HG03103 (cell line): ENCODE measurements around the gene CNDP2.

Experiments used
- ATAC-seq: cut with Tn5 transposase; IDR thresholded peaks from one replicate; pipeline ENCODE4 v1.9.1; 2021; ENCODE audit warnings: low read depth; ENCODE audit not compliant: unreplicated experiment

The CNDP2 gene

DNA sequence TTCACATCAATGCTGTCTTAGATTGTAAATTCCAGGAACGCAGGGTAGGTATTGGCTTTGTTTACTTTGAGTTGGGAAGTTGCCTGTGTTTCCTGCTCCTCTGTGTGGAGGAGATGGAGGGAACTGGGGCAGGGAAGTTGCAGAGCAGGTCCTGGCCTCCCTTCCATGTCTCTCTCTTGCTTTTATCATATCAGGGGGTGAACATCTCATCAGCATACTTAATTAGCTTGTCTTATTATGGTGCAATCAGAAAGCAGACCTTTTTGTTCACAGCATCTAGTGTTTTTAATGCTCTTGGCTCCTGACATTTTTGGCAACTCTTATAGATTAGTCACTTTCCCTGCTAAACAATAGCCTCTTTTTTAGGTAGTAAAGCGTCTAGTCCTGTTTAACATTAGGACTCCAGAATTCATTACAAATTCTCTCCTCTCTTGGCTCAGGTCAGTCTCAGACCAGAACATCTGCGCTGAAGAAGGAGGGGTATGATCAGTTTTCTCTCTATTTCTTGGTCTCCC lies 27.6 kb upstream of the CNDP2 start:
- ATAC-seq, result no peak

GRCh38 chr18:74472312-74472711 lies 23.9 kb upstream of the CNDP2 start:
- ATAC-seq, result no peak

- ATAC-seq, result no peak
Measured at GRCh38 chr18:74473976-74474640, 22.1 kb upstream of the CNDP2 start.

DNA sequence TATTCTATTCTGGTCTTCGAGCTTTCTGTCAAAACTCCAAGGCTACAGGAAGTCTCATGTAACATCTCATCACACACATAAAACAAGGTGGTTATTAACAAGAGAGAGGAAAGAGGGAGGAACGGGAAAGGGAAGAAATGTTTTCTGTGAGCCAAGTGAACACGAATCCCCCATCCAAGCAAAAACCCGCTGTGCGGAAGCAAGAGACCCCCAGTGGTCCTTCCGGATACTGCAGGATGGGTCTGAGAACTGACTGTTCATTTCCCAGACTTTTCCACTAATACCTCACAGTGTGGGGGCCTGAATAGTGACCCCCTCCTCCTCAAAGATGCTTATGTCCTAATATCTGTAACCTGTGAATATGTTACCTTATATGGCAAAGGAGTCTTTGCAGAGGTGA lies 20.0 kb upstream of the CNDP2 start:
- ATAC-seq, result no peak

DNA sequence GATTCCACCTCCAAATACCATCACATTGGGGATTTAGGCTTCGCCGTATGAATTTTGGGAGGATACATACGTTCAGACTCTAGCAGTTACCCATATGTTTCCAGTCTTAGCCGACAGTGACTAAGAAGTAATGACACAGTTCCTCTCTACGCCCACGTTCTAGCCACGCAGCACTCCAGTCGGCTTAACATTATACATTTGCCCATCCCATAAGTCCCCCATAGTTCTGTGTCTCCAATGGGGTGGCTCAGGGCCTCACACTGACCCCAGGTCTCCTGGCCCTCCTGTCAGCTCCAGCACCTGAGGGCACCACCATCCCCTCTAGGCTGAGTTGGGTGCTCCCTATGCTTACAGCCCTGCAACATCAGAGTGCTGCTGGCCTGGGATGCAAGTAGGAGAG lies 18.4 kb upstream of the CNDP2 start:
- ATAC-seq, result no peak

- no peak for ATAC-seq
Measured at GRCh38 chr18:74478316-74478715, 17.8 kb upstream of the CNDP2 start.

DNA sequence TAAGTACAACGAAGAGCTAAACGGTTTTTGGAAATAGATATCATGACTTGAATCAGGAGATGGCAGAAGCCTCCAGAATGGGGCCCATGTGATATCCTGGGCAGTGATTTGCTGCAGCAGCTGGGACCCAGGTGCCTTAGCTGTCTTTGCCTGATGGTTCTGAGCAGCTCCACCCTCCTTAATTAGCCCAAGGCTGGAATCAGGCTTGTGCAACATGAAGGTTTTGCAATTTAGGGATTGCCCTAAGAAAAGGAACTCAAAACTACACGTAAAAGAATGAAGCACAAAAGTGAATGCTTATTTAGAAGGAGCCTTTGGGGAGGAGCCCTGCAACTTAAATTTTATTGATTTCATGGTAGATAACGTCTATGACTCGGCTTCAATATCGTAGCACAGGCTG lies 17.3 kb upstream of the CNDP2 start:
- no peak for ATAC-seq

GRCh38 chr18:74479486-74480148 lies 16.5 kb upstream of the CNDP2 start:
- no peak for ATAC-seq

- no peak for ATAC-seq
Measured at GRCh38 chr18:74480149-74480651, 16.0 kb upstream of the CNDP2 start.

DNA sequence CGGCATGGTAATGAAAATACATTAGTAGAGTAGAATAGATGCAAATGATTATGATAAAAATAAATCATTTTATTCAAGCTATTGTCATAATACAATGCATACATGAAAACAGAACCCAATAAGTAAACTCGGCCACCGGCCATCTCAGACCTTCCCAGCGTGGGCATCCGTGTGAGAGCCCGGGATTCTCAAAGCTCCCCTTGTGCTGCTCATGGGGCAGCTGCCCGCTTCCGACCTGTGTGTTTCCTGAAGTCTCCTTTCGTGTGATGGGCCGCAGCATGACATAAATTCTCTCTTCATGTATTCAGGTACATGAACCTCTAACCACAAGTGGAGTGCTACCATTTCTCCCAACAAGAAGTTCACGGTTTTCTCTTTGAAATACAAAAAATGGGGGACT lies 13.5 kb upstream of the CNDP2 start:
- ATAC-seq, result no peak

DNA sequence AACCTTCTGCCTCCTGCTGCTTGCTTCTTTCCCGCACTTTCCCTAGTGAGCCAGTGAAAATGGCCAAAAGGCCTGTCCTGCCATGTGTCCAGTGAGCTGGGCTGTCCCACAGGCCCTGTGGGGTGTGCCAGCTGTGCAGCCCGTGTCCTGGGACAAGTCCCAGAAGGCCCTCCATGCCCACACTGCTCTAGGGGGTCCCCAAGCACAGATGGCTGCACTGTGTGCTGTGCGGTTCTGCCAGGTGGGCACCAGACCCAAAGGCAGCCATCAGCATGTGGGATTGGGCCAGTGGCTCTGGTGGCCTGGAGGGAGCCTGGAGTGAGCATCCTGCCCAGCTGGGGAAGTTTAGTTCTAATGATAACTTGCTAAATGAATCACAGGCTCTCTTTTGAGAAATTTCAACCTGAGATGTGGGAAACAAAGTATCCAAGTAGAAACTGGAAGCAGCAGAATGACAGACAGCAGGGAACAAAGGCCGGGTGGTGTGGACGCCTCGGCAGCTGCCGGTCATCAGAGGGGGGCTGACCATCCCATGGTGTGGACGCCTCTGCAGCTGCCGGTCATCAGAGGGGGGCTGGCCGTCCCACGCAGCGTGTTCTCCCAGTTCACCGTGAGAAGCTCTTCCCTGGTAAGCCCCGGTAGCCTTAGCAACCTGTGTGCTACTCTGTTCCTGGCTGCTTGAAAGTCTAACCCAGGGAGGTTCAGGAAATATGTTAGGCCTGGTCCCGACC lies 9.9 kb upstream of the CNDP2 start:
- ATAC-seq, result no peak

- ATAC-seq, result no peak
Measured at GRCh38 chr18:74488354-74488753, 7.8 kb upstream of the CNDP2 start.

DNA sequence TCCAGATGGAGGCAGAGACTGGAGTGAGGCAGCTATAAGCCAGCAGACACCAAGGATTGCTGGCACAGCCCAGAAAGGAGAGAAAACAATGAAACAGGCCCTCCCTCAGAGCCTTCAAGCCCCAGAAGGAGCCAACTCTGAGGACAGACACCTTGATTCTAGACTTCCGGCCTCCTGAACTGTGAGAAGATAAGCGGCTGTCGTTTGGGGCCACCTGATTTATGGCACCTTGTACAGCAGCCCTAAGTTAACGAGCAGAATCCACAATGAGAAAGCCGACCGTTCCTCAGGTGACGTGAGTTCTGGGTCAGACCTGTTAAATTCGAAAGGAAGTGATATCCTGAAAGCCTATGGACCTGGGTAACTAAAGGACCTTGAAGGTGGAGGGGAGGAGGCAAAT lies 7.3 kb upstream of the CNDP2 start:
- no peak for ATAC-seq

DNA sequence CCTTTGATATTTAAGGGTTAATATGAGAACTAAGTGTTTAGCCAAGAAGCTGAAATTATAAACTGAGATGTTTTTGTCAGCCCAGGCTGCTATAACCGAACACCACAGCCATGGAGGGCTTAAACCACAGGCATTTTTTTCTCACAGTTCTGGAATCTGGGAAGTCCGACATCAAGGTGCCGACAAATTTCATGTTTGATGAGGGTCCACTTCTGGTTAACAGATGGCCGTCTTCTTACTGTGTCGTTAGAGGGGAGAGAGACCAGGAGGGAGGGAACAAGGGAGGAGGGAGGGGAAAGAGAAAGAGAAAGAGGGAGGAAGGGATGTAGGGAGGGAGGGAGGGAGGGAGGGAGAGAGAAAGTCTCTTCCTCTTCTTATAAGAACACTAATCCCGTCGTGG lies 6.5 kb upstream of the CNDP2 start:
- no peak for ATAC-seq

DNA sequence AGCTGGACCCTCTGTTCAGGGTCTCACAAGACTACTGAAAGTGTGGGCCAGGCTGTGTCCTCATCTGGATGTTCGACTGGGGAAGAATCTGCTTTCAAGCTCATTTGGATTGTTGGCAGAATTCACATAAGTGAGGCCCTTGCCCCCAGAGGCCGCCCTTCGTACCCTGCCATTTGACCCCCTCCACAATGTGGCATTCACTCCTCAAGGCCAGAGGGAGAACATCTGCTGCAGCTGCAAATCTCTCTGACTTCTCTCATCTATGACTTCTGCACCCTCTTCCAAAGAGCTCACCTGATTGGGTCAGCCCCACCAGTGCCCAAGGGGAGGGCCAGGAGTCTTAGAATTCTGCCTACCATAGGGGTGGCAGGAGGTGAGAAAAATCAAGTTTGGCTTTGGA lies 3.9 kb upstream of the CNDP2 start:
- ATAC-seq, result no peak

- peak; percentile 19 for ATAC-seq
Measured at GRCh38 chr18:74493689-74494088, 2.5 kb upstream of the CNDP2 start.

DNA sequence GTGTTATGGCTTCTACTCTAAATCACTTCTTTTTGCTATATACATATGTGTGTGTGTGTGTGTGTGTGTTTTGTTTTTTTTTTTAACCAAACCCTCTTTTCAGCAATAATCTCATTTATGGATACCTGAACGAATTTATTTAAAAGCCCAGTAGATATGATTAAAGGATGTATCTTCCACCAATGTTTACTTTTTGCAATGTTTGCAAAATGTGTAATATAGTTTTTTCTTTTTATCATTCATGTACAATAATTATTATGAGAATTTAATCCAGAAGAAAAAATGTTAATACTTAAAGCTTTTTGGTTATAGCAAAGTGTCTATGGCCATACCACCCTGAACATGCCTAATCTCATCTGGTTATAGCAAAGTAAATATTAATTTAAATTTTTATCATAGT lies 1.6 kb upstream of the CNDP2 start:
- no peak for ATAC-seq

DNA sequence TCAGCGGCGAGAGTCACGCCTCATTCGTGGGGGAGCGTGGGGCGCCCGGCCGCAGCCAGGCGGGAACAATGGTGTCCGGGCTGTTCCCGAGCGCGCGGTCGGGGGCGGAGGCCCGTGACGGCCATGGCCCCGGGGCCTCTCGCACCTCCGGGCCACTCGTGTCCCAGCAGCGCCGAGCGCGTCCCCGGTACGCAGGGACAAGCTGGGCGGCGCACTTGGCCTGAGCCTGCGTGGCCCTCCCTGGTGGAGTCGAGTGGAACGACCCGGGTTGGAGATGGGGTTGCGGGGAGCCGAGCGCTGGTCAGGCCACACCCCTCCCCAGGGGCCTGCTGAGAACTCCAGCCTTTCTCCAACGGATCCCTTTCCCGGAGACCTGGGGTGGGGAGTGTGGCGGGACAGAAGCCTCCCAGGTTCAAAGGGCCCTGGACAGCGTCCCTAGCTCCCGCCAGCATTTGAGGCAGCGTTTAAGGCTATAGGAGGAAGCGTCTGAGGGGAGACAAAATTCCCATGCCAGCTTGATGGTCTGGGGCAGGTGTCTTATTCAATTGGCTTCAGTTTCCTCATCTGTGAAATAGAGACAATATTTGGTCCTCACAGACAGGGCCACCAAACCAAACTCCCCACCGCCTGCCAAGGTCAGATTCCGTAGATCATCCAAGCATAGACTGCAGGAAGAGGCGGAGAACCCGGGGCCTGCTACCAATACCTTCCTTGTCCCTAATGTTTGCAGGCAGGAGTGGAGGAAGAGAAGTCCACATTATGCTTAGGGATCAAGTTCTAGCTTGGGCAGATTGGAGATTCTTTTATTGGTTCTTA lies 553 bp downstream of the CNDP2 start:
- ATAC-seq, result peak; percentile 18

DNA sequence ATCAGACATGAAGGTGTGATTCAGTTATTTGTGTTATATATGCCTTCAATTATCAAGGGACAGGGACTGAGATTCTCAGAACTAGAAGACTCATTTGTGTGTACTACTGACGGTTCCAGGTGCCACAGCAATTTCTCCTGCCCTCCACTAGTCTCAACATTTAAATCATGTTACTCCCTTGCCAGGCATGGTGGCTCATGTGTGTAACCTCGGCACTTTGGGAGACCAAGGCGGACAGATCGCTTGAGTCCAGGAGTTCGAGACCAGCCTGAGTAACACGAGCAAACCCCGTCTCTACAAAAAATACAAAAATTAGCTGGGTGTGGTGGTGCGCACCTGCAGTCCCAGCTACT lies 1.1 kb downstream of the CNDP2 start:
- ATAC-seq, result no peak

- ATAC-seq, result no peak
Measured at GRCh38 chr18:74497778-74498177, 1.6 kb downstream of the CNDP2 start.
